Endothelial cell of umbilical vein (primary cell): ENCODE results near the gene CHAC1. TPM values are rescaled to one million over a fixed set of nuclear protein-coding genes. Genes with fewer than 3 reads are reported as not detected.

Source experiments
- BruUV-seq: library from RNA; stranded (reverse); fragments of 400-500 nt; replicated peaks from 2 replicates; lab custom pipeline; 2021; lab: Mats Ljungman, UMichigan
- CTCF ChIA-PET: fragments of 300-600, 350-600 bp; sonication (Branson Sonifier 250); formaldehyde crosslinking; loops from one replicate; lab custom pipeline; 2021; ENCODE audit warnings: antibody characterized with exemption, inconsistent platforms; lab: Charles Lee
- POLR2A ChIA-PET: fragments of 300-600, 350-600 bp; sonication (Branson Sonifier 250); formaldehyde crosslinking; loops from one replicate; lab custom pipeline; 2021; ENCODE audit warnings: antibody characterized with exemption, inconsistent platforms; lab: Charles Lee
- DNase-seq: peaks from one replicate; pipeline ENCODE4 v3.0.0-alpha.2; 2011; ENCODE audit warnings: low read depth, low spot score
- FAIRE-seq: peaks from 2 replicates; lab custom pipeline; 2011; peaks lifted over from hg19 to GRCh38; lab: Jason Lieb, UNC
- H2AFZ ChIP-seq: 2 replicates; pipeline ENCODE4 v1.6.0; 2012; ENCODE audit warnings: low read depth, low read length, control low read depth, inconsistent platforms
- H3K27ac ChIP-seq: 2 replicates; pipeline ENCODE4 v1.5.1; 2011; ENCODE audit warnings: low read depth, mild to moderate bottlenecking, control low read depth, low read length, moderate library complexity; ENCODE audit not compliant: insufficient read depth
- H3K27me3 ChIP-seq, 2 experiments: 2 replicates each; pipeline versions ENCODE4 v1.6.0 to v1.6.1; 2011; ENCODE audit warnings: low read length in 2 of 2, mixed read lengths in 1 of 2; ENCODE audit not compliant: control insufficient read depth in 2 of 2, insufficient read depth in 2 of 2
- H3K36me3 ChIP-seq, 2 experiments: 2 replicates in 1 of 2; 3 replicates in 1 of 2; pipeline ENCODE4 v1.5.1; 2011; ENCODE audit warnings: low read length in 2 of 2, mild to moderate bottlenecking in 1 of 2, moderate library complexity in 1 of 2; ENCODE audit not compliant: control insufficient read depth in 2 of 2, insufficient read depth in 2 of 2; ENCODE audit errors: extremely low read depth in 1 of 2
- H3K4me1 ChIP-seq: 3 replicates; pipeline ENCODE4 v1.5.1; 2011; ENCODE audit warnings: mild to moderate bottlenecking, low read length; ENCODE audit not compliant: control insufficient read depth, insufficient read depth; ENCODE audit errors: extremely low read depth
- H3K4me2 ChIP-seq: 2 replicates; pipeline ENCODE4 v1.6.1; 2011; ENCODE audit warnings: low read length, control low read depth, mixed read lengths; ENCODE audit not compliant: insufficient read depth
- H3K4me3 ChIP-seq, 3 experiments: fragments of 200-600 bp in 1 of 3; sonication (generic), shearing (Covaris generic) in 1 of 3; replicated peaks in 1 of 3; 2 replicates each; pipeline ENCODE4 v1.5.1; 2011 to 2016; ENCODE audit warnings: control low read depth in 3 of 3, low read length in 3 of 3, mild to moderate bottlenecking in 2 of 3, inconsistent platforms in 1 of 3, low read depth in 1 of 3, moderate library complexity in 1 of 3; ENCODE audit not compliant: insufficient read depth in 1 of 3
- H3K79me2 ChIP-seq: 2 replicates; pipeline ENCODE4 v1.6.0; 2012; ENCODE audit warnings: low read length, inconsistent platforms; ENCODE audit not compliant: control insufficient read depth, insufficient read depth
- H3K9ac ChIP-seq: replicated peaks from 2 replicates; pipeline ENCODE3; 2011; ENCODE audit warnings: low read length, control low read depth; ENCODE audit not compliant: insufficient read depth; ENCODE audit errors: extremely low read depth
- H3K9me1 ChIP-seq: replicated peaks from 3 replicates; pipeline ENCODE4 v1.6.0; 2011; ENCODE audit warnings: mild to moderate bottlenecking, low read length; ENCODE audit not compliant: control insufficient read depth, insufficient read depth; ENCODE audit errors: extremely low read depth
- H3K9me3 ChIP-seq: replicated peaks from 2 replicates; pipeline ENCODE4 v1.5.1; 2012; ENCODE audit warnings: low read length, inconsistent platforms; ENCODE audit not compliant: control insufficient read depth, insufficient read depth
- H4K20me1 ChIP-seq: replicated peaks from 2 replicates; pipeline ENCODE3; 2011; ENCODE audit warnings: mild to moderate bottlenecking, low read length; ENCODE audit not compliant: control insufficient read depth, insufficient read depth; ENCODE audit errors: extremely low read depth
- CTCF ChIP-seq, 2 donors: IDR thresholded peaks; 1 replicate in 1 of 2; 2 replicates in 1 of 2; pipeline ENCODE4 v1.5.1; 2011; ENCODE audit warnings: low read length in 2 of 2, mild to moderate bottlenecking in 2 of 2, moderate library complexity in 2 of 2, control low read depth in 1 of 2, inconsistent platforms in 1 of 2, low read depth in 1 of 2; ENCODE audit not compliant: insufficient read depth in 1 of 2; ENCODE audit errors: extremely low read depth in 1 of 2
- EZH2 ChIP-seq: IDR thresholded peaks from 2 replicates; pipeline ENCODE4 v1.6.1; 2012; ENCODE audit warnings: borderline replicate concordance, low read depth, mild to moderate bottlenecking, moderate library complexity, low read length, inconsistent platforms; ENCODE audit not compliant: severe bottlenecking
- FOS ChIP-seq: IDR thresholded peaks from 2 replicates; pipeline ENCODE4 v1.6.1; 2011; ENCODE audit warnings: mild to moderate bottlenecking, low read length, moderate library complexity, borderline replicate concordance; ENCODE audit not compliant: insufficient read depth
- GATA2 ChIP-seq: IDR thresholded peaks from 2 replicates; pipeline ENCODE4 v1.7.0; 2011; ENCODE audit warnings: low read depth, mild to moderate bottlenecking, moderate library complexity, mixed read lengths, low read length; ENCODE audit not compliant: insufficient read length, insufficient read depth
- JUN ChIP-seq: IDR thresholded peaks from 2 replicates; pipeline ENCODE4 v1.6.1; 2011; ENCODE audit warnings: borderline replicate concordance, low read depth; ENCODE audit not compliant: insufficient read length, insufficient read depth
- MYC ChIP-seq: IDR thresholded peaks from one replicate; pipeline ENCODE4 v1.6.1; 2011; ENCODE audit warnings: mild to moderate bottlenecking, low read depth, low read length
- POLR2A ChIP-seq: IDR thresholded peaks from 2 replicates; pipeline ENCODE4 v1.6.1; 2012; ENCODE audit warnings: low read depth, mild to moderate bottlenecking, control low read depth, low read length
- POLR2AphosphoS5 ChIP-seq: IDR thresholded peaks from 2 replicates; pipeline ENCODE4 v1.6.1; 2012; ENCODE audit warnings: low read depth, mild to moderate bottlenecking, control low read depth, low read length, moderate library complexity; ENCODE audit not compliant: insufficient read depth
- dilution Hi-C: fragments of 300-500 bp; cut with MboI; formaldehyde crosslinking; loops from one replicate; pipeline ENCODE4 v1.15.0; 2019; ENCODE audit warnings: low sequenced_read_pairs; ENCODE audit not compliant: extremely low pct_ligation_motif_present
- intact Hi-C: fragments of 100-400 bp; cut with micrococcal nuclease; formaldehyde crosslinking; loops from one replicate; pipeline ENCODE4 v1.10.0; 2022
- polyA plus RNA-seq, 4 experiments: library from polyadenylated mRNA; depleted of rRNA in 3 of 4; stranded (reverse) in 3 of 4; unstranded in 1 of 4; fragments of >200 nt; gene quantifications; 2 replicates each; pipeline versions ENCODE4 v1.2.1 to v1.2.3, GENCODE V29; 2011 to 2012; ENCODE audit warnings: missing spikeins in 1 of 4
- total RNA-seq: library from RNA; stranded (reverse); gene quantifications from 2 replicates; pipeline ENCODE4 v1.2.3, GENCODE V29; 2021
- TF ChIP-seq, protein P1 (sequence below): IDR thresholded peaks from 2 replicates; pipeline ENCODE4 v1.6.1; 2011; ENCODE audit not compliant: insufficient read depth, insufficient read length

Gene CHAC1
- total and polyA plus RNA-seq, 2 donors (not counting 3 experiments of a cell fraction or from before 2014, with no cell fraction given) = 4.6 to 25.7 TPM

- no TSS peak for BruUV-seq
- no peak overlapping the region for H3K4me2 ChIP-seq
- H3K79me2 ChIP-seq = no peaks in the 10 kb centered on the region
- TF ChIP-seq GATA2 (no peak), POLR2A (no peak), JUN (no peak), CTCF (IDR thresholded peaks at IDR 0.05; ENCODE audit: extremely low read depth in 1 of 2, insufficient read depth in 1 of 2, low read depth in 1 of 2, low read length in 2 of 2) (no peak), FOS (no peak), EZH2 (no peak), MYC (no peak), POLR2AphosphoS5 (no peak)
- TF ChIP-seq, protein P1, sequence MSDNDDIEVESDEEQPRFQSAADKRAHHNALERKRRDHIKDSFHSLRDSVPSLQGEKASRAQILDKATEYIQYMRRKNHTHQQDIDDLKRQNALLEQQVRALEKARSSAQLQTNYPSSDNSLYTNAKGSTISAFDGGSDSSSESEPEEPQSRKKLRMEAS = no peak
- dilution Hi-C loops (no loop called here), intact Hi-C loops (no loop called here)
- H4K20me1 ChIP-seq = no peaks in the 10 kb centered on the region
- CTCF ChIA-PET = interaction anchor here (1.0 to 9.3 kb wide), 3 partner anchors 17 to 228 kb away, joined by 3 to 101 read pairs (median 3); no protein-coding TSS in a partner anchor
- no peaks in the 10 kb centered on the region for H3K9me3 ChIP-seq
- no peak overlapping the region for H3K9ac ChIP-seq
- H2AFZ ChIP-seq = no peak overlapping the region
- no peak for DNase-seq
- H3K27me3 ChIP-seq = no peaks in the 10 kb centered on the region
- H3K27ac ChIP-seq = no peak overlapping the region
- no peak for FAIRE-seq
- H3K4me3 ChIP-seq = no peak overlapping the region
- H3K36me3 ChIP-seq = peaks cover 0 to 2% of the 10 kb centered on the region in 2 experiments
- peaks cover 3% of the 10 kb centered on the region for H3K4me1 ChIP-seq
- no peaks in the 10 kb centered on the region for H3K9me1 ChIP-seq
- POLR2A ChIA-PET = no interaction called here
Measured at GRCh38 chr15:40958146-40958545, 4.9 kb downstream of the CHAC1 start.
